Liver (tissue), 3 donors: Measurements from ENCODE around the gene LRRTM4.

Experiments
- EGR1 ChIP-seq, 2 donors: IDR thresholded peaks; 2 replicates each; pipeline ENCODE4 v1.6.1; 2016 to 2018; ENCODE audit warnings: antibody characterized with exemption in 2 of 2, low read depth in 2 of 2
- RAD21 ChIP-seq, 2 donors: IDR thresholded peaks; 2 replicates each; pipeline ENCODE4 v1.6.1; 2016; ENCODE audit warnings: antibody characterized with exemption in 2 of 2, mild to moderate bottlenecking in 2 of 2
- TF ChIP-seq, protein P1 (sequence below): IDR thresholded peaks from 2 replicates; pipeline ENCODE4 v1.6.1; 2016; ENCODE audit warnings: antibody characterized with exemption, mild to moderate bottlenecking
- TF ChIP-seq, protein P2 (sequence below): fragments of 150-350 bp; IDR thresholded peaks from 2 replicates; pipeline ENCODE4 v1.5.1; 2017; ENCODE audit warnings: improper control_type of control experiment, low read depth, low read length; ENCODE audit not compliant: missing input control
- TF ChIP-seq, protein P3 (sequence below): IDR thresholded peaks from 2 replicates; pipeline ENCODE4 v1.6.1; 2016; ENCODE audit warnings: antibody characterized with exemption
- donor health status: healthy.
- donor health status: healthy.

DNA sequence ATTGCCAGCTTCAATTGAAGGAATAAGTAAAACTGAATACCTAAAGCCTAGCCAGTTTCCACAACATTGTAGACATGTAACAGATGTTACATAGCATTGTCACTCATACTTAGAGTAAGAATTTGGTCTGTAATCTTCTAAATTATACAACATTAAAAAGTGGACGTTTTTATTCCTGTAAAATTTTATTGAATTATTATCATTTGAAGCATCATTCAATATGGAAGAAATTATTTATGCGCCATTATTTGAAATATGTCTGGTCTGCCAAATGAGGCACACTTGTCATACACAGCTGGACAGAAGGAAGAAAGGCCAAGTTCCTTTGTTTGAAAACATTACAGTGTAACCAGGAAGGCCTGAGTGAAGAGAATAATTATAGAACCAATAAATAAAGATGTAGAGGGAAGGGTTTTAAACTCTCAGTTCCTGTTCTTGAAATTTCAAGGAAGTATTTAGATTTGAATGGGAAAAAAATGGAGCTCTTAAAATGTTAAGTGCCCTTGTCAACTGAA is 575.5 kb downstream of the LRRTM4 start:
- TF ChIP-seq, protein P1, sequence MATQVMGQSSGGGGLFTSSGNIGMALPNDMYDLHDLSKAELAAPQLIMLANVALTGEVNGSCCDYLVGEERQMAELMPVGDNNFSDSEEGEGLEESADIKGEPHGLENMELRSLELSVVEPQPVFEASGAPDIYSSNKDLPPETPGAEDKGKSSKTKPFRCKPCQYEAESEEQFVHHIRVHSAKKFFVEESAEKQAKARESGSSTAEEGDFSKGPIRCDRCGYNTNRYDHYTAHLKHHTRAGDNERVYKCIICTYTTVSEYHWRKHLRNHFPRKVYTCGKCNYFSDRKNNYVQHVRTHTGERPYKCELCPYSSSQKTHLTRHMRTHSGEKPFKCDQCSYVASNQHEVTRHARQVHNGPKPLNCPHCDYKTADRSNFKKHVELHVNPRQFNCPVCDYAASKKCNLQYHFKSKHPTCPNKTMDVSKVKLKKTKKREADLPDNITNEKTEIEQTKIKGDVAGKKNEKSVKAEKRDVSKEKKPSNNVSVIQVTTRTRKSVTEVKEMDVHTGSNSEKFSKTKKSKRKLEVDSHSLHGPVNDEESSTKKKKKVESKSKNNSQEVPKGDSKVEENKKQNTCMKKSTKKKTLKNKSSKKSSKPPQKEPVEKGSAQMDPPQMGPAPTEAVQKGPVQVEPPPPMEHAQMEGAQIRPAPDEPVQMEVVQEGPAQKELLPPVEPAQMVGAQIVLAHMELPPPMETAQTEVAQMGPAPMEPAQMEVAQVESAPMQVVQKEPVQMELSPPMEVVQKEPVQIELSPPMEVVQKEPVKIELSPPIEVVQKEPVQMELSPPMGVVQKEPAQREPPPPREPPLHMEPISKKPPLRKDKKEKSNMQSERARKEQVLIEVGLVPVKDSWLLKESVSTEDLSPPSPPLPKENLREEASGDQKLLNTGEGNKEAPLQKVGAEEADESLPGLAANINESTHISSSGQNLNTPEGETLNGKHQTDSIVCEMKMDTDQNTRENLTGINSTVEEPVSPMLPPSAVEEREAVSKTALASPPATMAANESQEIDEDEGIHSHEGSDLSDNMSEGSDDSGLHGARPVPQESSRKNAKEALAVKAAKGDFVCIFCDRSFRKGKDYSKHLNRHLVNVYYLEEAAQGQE: no peak
- TF ChIP-seq, protein P2, sequence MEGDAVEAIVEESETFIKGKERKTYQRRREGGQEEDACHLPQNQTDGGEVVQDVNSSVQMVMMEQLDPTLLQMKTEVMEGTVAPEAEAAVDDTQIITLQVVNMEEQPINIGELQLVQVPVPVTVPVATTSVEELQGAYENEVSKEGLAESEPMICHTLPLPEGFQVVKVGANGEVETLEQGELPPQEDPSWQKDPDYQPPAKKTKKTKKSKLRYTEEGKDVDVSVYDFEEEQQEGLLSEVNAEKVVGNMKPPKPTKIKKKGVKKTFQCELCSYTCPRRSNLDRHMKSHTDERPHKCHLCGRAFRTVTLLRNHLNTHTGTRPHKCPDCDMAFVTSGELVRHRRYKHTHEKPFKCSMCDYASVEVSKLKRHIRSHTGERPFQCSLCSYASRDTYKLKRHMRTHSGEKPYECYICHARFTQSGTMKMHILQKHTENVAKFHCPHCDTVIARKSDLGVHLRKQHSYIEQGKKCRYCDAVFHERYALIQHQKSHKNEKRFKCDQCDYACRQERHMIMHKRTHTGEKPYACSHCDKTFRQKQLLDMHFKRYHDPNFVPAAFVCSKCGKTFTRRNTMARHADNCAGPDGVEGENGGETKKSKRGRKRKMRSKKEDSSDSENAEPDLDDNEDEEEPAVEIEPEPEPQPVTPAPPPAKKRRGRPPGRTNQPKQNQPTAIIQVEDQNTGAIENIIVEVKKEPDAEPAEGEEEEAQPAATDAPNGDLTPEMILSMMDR: no peak
- TF ChIP-seq RAD21 (IDR thresholded peaks at IDR 0.05) (no peak), EGR1 (IDR thresholded peaks at IDR 0.05; ENCODE audit: low read depth in 2 of 2) (no peak)
- TF ChIP-seq, protein P3, sequence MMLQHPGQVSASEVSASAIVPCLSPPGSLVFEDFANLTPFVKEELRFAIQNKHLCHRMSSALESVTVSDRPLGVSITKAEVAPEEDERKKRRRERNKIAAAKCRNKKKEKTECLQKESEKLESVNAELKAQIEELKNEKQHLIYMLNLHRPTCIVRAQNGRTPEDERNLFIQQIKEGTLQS: no peak
